GM23338 (cell line): Measurements from ENCODE around the gene PLBD2. TPM values are rescaled to one million over a fixed set of nuclear protein-coding genes. Genes with fewer than 3 reads are reported as not detected.

Source experiments
- ATAC-seq: fragments of 200-7000 bp; cut with Tn5 transposase; 3 replicates; pipeline ENCODE4 v1.9.1; 2020
- DNase-seq: peaks from one replicate; pipeline ENCODE4 v3.0.0-alpha.2; 2015; ENCODE audit warnings: low spot score
- H2AFZ ChIP-seq: fragments of 200-600 bp; sonication (generic); 2 replicates; pipeline ENCODE4 v1.8.0; 2016; ENCODE audit warnings: antibody characterized with exemption, mild to moderate bottlenecking, moderate library complexity
- H3F3A ChIP-seq: fragments of 200-600 bp; sonication (generic); replicated peaks from 2 replicates; pipeline ENCODE4 v1.8.0; 2017; ENCODE audit warnings: antibody characterized with exemption, mixed run types, low read depth
- H3K27ac ChIP-seq: fragments of 200-600 bp; sonication (generic); 2 replicates; pipeline ENCODE4 v1.6.1; 2016; ENCODE audit warnings: low read depth
- H3K27me3 ChIP-seq: fragments of 200-600 bp; sonication (generic); 2 replicates; pipeline ENCODE4 v1.8.0; 2016; ENCODE audit warnings: mild to moderate bottlenecking, mixed run types, moderate library complexity; ENCODE audit not compliant: insufficient read depth
- H3K36me3 ChIP-seq: fragments of 200-600 bp; sonication (generic); 2 replicates; pipeline ENCODE4 v1.8.0; 2016; ENCODE audit warnings: mild to moderate bottlenecking; ENCODE audit not compliant: insufficient read depth
- H3K4me1 ChIP-seq: fragments of 200-600 bp; sonication (generic); 2 replicates; pipeline ENCODE4 v1.8.0; 2016; ENCODE audit warnings: mild to moderate bottlenecking, moderate library complexity; ENCODE audit not compliant: insufficient read depth
- H3K4me2 ChIP-seq: fragments of 200-600 bp; sonication (generic); 2 replicates; pipeline ENCODE4 v1.7.1; 2017; ENCODE audit warnings: mixed run types
- H3K4me3 ChIP-seq: fragments of 200-600 bp; sonication (generic); 2 replicates; pipeline ENCODE4 v1.6.1; 2016; ENCODE audit warnings: mixed run types
- H3K79me2 ChIP-seq: fragments of 200-600 bp; sonication (generic); replicated peaks from 2 replicates; pipeline ENCODE4 v1.8.0; 2017; ENCODE audit warnings: mild to moderate bottlenecking; ENCODE audit not compliant: insufficient read depth
- H3K9me2 ChIP-seq: fragments of 200-600 bp; sonication (generic); 2 replicates; pipeline ENCODE4 v1.8.0; 2017; ENCODE audit not compliant: insufficient read depth
- H4K20me1 ChIP-seq: fragments of 200-600 bp; sonication (generic); replicated peaks from 2 replicates; pipeline ENCODE4 v1.8.0; 2017; ENCODE audit warnings: mild to moderate bottlenecking; ENCODE audit not compliant: insufficient read depth
- H3K27ac Mint-ChIP-seq: 2 replicates; pipeline ENCODE4 v1.8.0; 2020; ENCODE audit warnings: inconsistent platforms, mild to moderate bottlenecking, moderate library complexity, mixed read lengths
- H3K27me3 Mint-ChIP-seq: 3 replicates; pipeline ENCODE4 v1.8.0; 2022; ENCODE audit warnings: low read depth, mild to moderate bottlenecking, moderate library complexity, mixed read lengths, inconsistent platforms; ENCODE audit not compliant: insufficient read depth, poor library complexity
- H3K36me3 Mint-ChIP-seq: 3 replicates; pipeline ENCODE4 v1.8.0; 2021; ENCODE audit warnings: low read depth, mild to moderate bottlenecking, inconsistent platforms, moderate library complexity, mixed read lengths
- H3K4me1 Mint-ChIP-seq: 3 replicates; pipeline ENCODE4 v1.8.0; 2020; ENCODE audit warnings: mild to moderate bottlenecking, inconsistent platforms, mixed read lengths
- H3K4me3 Mint-ChIP-seq: 3 replicates; pipeline ENCODE4 v1.8.0; 2021; ENCODE audit warnings: moderate library complexity, mild to moderate bottlenecking, inconsistent platforms, mixed read lengths
- H3K9me3 Mint-ChIP-seq: 3 replicates; pipeline ENCODE4 v1.8.0; 2020; ENCODE audit warnings: moderate library complexity, mild to moderate bottlenecking, inconsistent platforms, mixed read lengths
- CREB1 ChIP-seq: fragments of 250-450 bp; sonication (Bioruptor Pico); IDR thresholded peaks from 2 replicates; pipeline ENCODE4 v1.5.0; 2020; ENCODE audit warnings: low read depth, mild to moderate bottlenecking, moderate library complexity
- CTCF ChIP-seq, 2 experiments: fragments of 200-600 bp in 1 of 2; sonication (generic) in 1 of 2; conservative IDR thresholded peaks; 2 replicates each; pipeline versions ENCODE4 v1.5.1 to v1.6.1; 2016 to 2017; ENCODE audit warnings: antibody characterized with exemption in 2 of 2, low read depth in 2 of 2, mild to moderate bottlenecking in 2 of 2, moderate library complexity in 1 of 2
- ETS1 ChIP-seq: IDR thresholded peaks from 2 replicates; pipeline ENCODE4 v1.6.1; 2016; ENCODE audit warnings: antibody characterized with exemption
- EZH2 ChIP-seq: fragments of 200-600 bp; sonication (generic); IDR thresholded peaks from one replicate; pipeline ENCODE4 v1.8.0; 2017; ENCODE audit warnings: antibody characterized with exemption, mild to moderate bottlenecking, low read depth; ENCODE audit not compliant: unreplicated experiment
- EZH2phosphoT487 ChIP-seq: fragments of 200-600 bp; sonication (generic); IDR thresholded peaks from one replicate; pipeline ENCODE4 v1.8.1; 2018; ENCODE audit warnings: antibody characterized with exemption; ENCODE audit not compliant: unreplicated experiment
- JUNB ChIP-seq: IDR thresholded peaks from one replicate; pipeline ENCODE4 v1.6.1; 2016; ENCODE audit warnings: antibody characterized with exemption; ENCODE audit not compliant: unreplicated experiment
- NANOG ChIP-seq: IDR thresholded peaks from 2 replicates; pipeline ENCODE4 v1.6.1; 2016; ENCODE audit warnings: antibody characterized with exemption, borderline replicate concordance
- POLR2AphosphoS5 ChIP-seq: IDR thresholded peaks from 2 replicates; pipeline ENCODE4 v1.6.1; 2016; ENCODE audit warnings: antibody characterized with exemption, low read depth
- REST ChIP-seq: IDR thresholded peaks from one replicate; pipeline ENCODE4 v1.6.1; 2018; ENCODE audit warnings: antibody characterized with exemption; ENCODE audit not compliant: unreplicated experiment
- STAT1 ChIP-seq: IDR thresholded peaks from one replicate; pipeline ENCODE4 v1.6.1; 2016; ENCODE audit warnings: antibody characterized with exemption; ENCODE audit not compliant: unreplicated experiment
- ZNF114 ChIP-seq: fragments of 250-450 bp; sonication (Bioruptor Pico); IDR thresholded peaks from 2 replicates; pipeline ENCODE4 v1.5.0; 2020; ENCODE audit warnings: mild to moderate bottlenecking, moderate library complexity
- ZNF331 ChIP-seq: fragments of 250-450 bp; sonication (Bioruptor Pico); IDR thresholded peaks from 2 replicates; pipeline ENCODE4 v1.5.0; 2020; ENCODE audit warnings: low read depth, mild to moderate bottlenecking, moderate library complexity
- polyA plus RNA-seq: library from polyadenylated mRNA; unstranded; fragments of >200 nt; fragmentation: Nextera tagmentation; extraction: Ambion mirVana; gene quantifications from 2 replicates; pipeline ENCODE4 v1.2.1, GENCODE V29; 2016
- total RNA-seq: library from RNA; depleted of rRNA; stranded (reverse); fragments of >200 nt; shearing (Covaris generic); gene quantifications from 2 replicates; pipeline ENCODE4 v1.2.3, GENCODE V29; 2014

Gene PLBD2
- total and polyA plus RNA-seq, 2 experiments from 2014 or later, result 10.2 to 37.1 TPM

GRCh38 chr12:113364698-113365097, 6.3 kb downstream of the PLBD2 start:
- ATAC-seq (no peak), DNase-seq (no peak)
- H3K9me3 Mint-ChIP-seq, result no peaks in the 10 kb centered on the region; the same call in 2 of the 3 replicates
- no peaks in the 10 kb centered on the region for H3K36me3 ChIP-seq
- H3K27ac ChIP-seq, result no peak overlapping the region
- no peak overlapping the region for H3K4me2 ChIP-seq
- no peaks in the 10 kb centered on the region for H3K27me3 ChIP-seq
- TF ChIP-seq POLR2AphosphoS5, result no peak
- no peak for TF ChIP-seq ZNF331 (CRISPR knock-in tag)
- TF ChIP-seq CREB1, result no peak
- TF ChIP-seq CTCF (conservative IDR thresholded peaks at IDR 0.05; ENCODE audit: low read depth in 2 of 2), result no peak
- no peak for TF ChIP-seq EZH2phosphoT487
- no peak for TF ChIP-seq REST
- TF ChIP-seq NANOG, result no peak
- no peak overlapping the region for H3K4me3 ChIP-seq
- no peak overlapping the region for H2AFZ ChIP-seq
- peaks cover 4% of the 10 kb centered on the region; the same call in 1 of the 2 replicates for H4K20me1 ChIP-seq
- no peaks in the 10 kb centered on the region for H3F3A ChIP-seq
- H3K9me2 ChIP-seq, result no peaks in the 10 kb centered on the region
- no peak overlapping the region for H3K4me3 Mint-ChIP-seq
- peaks cover 6% of the 10 kb centered on the region; the same call in 2 of the 3 replicates for H3K4me1 Mint-ChIP-seq
- peaks cover 3% of the 10 kb centered on the region; the same call in 2 of the 3 replicates for H3K36me3 Mint-ChIP-seq
- no peak overlapping the region for H3K27ac Mint-ChIP-seq
- peaks cover 9% of the 10 kb centered on the region for H3K27me3 Mint-ChIP-seq
- H3K79me2 ChIP-seq, result peaks cover under 1% of the 10 kb centered on the region
- H3K4me1 ChIP-seq, result no peaks in the 10 kb centered on the region

- H3K79me2 ChIP-seq, result no peaks in the 10 kb centered on the region
- no peak overlapping the region for H3K27ac Mint-ChIP-seq
- no peaks in the 10 kb centered on the region for H3K9me2 ChIP-seq
- H3K36me3 Mint-ChIP-seq, result peaks cover 3% of the 10 kb centered on the region; the same call in 2 of the 3 replicates
- H3K27me3 ChIP-seq, result no peaks in the 10 kb centered on the region
- no peak overlapping the region for H3K4me3 Mint-ChIP-seq
- ATAC-seq (no peak), DNase-seq (no peak)
- no peak overlapping the region for H2AFZ ChIP-seq
- no peak overlapping the region for H3K4me3 ChIP-seq
- H3K4me1 Mint-ChIP-seq, result no peaks in the 10 kb centered on the region; the same call in 1 of the 3 replicates
- H3K4me1 ChIP-seq, result no peaks in the 10 kb centered on the region
- H3K4me2 ChIP-seq, result no peak overlapping the region
- H3K9me3 Mint-ChIP-seq, result no peaks in the 10 kb centered on the region; the same call in 2 of the 3 replicates
- no peaks in the 10 kb centered on the region for H3F3A ChIP-seq
- peaks cover 9% of the 10 kb centered on the region for H3K27me3 Mint-ChIP-seq
- no peaks in the 10 kb centered on the region for H3K36me3 ChIP-seq
- H4K20me1 ChIP-seq, result peaks cover 4% of the 10 kb centered on the region; the same call in 1 of the 2 replicates
- H3K27ac ChIP-seq, result no peak overlapping the region
- TF ChIP-seq ZNF331 (CRISPR knock-in tag) (no peak), EZH2phosphoT487 (no peak), STAT1 (no peak), ZNF114 (CRISPR knock-in tag) (no peak), NANOG (no peak), JUNB (no peak), REST (no peak), EZH2 (no peak), ETS1 (no peak)
These were observed 7.4 kb downstream of the PLBD2 start for GRCh38 chr12:113365639-113366395.
